H9 (cell line): ENCODE measurements around the gene RMND5B. TPM values are rescaled to one million over a fixed set of nuclear protein-coding genes. Genes with fewer than 3 reads are reported as not detected.

Experiments used
- DNase-seq: peaks from one replicate; pipeline ENCODE4 v3.0.0-alpha.2; 2017
- H2AFZ ChIP-seq: one replicate; pipeline ENCODE4 v1.6.1; 2013; ENCODE audit warnings: mild to moderate bottlenecking, low read length, control low read depth, moderate library complexity
- H2AK5ac ChIP-seq: 2 replicates; pipeline ENCODE4 v1.6.1; 2013; ENCODE audit warnings: low read length, control low read depth, mixed read lengths; ENCODE audit not compliant: insufficient read length
- H2BK120ac ChIP-seq: one replicate; pipeline ENCODE4 v1.6.1; 2013; ENCODE audit warnings: low read depth, mild to moderate bottlenecking, low read length, control low read depth, inconsistent platforms; ENCODE audit not compliant: poor library complexity, severe bottlenecking
- H2BK12ac ChIP-seq: 2 replicates; pipeline ENCODE4 v1.6.1; 2013; ENCODE audit warnings: low read length, control low read depth, mixed read lengths, low read depth; ENCODE audit not compliant: insufficient read length
- H2BK15ac ChIP-seq: 2 replicates; pipeline ENCODE4 v1.6.1; 2013; ENCODE audit warnings: low read depth, low read length, control low read depth
- H2BK20ac ChIP-seq: one replicate; pipeline ENCODE4 v1.6.1; 2013; ENCODE audit warnings: low read depth, mild to moderate bottlenecking, low read length, control low read depth, inconsistent platforms; ENCODE audit not compliant: poor library complexity, severe bottlenecking
- H2BK5ac ChIP-seq: 2 replicates; pipeline ENCODE4 v1.6.1; 2013; ENCODE audit warnings: low read length, control low read depth, mixed read lengths; ENCODE audit not compliant: insufficient read length
- H3K14ac ChIP-seq: 2 replicates; pipeline ENCODE4 v1.6.1; 2013; ENCODE audit warnings: low read length, control low read depth; ENCODE audit not compliant: insufficient read depth
- H3K18ac ChIP-seq: 2 replicates; pipeline ENCODE4 v1.6.1; 2013; ENCODE audit warnings: low read depth, mild to moderate bottlenecking, mixed read lengths, low read length, control low read depth; ENCODE audit not compliant: insufficient read length
- H3K23ac ChIP-seq: 2 replicates; pipeline ENCODE4 v1.6.1; 2013; ENCODE audit warnings: low read length, control low read depth, mixed read lengths, low read depth; ENCODE audit not compliant: insufficient read length
- H3K23me2 ChIP-seq: 2 replicates; pipeline ENCODE4 v1.6.1; 2013; ENCODE audit warnings: low read depth, mild to moderate bottlenecking, mixed read lengths, low read length, control low read depth; ENCODE audit not compliant: insufficient read length, poor library complexity, severe bottlenecking
- H3K27ac ChIP-seq: 2 replicates; pipeline ENCODE4 v1.5.1; 2013; ENCODE audit warnings: low read length, control low read depth, mixed read lengths, low read depth; ENCODE audit not compliant: insufficient read length
- H3K27me3 ChIP-seq: 2 replicates; pipeline ENCODE4 v1.6.1; 2013; ENCODE audit warnings: low read length, control low read depth, inconsistent platforms; ENCODE audit not compliant: insufficient read depth
- H3K4ac ChIP-seq: 2 replicates; pipeline ENCODE4 v1.6.1; 2013; ENCODE audit warnings: low read depth, mild to moderate bottlenecking, control low read depth, inconsistent platforms, low read length, moderate library complexity
- H3K4me1 ChIP-seq: 2 replicates; pipeline ENCODE4 v1.6.1; 2013; ENCODE audit warnings: low read length, control low read depth, inconsistent platforms; ENCODE audit not compliant: insufficient read depth
- H3K4me2 ChIP-seq: 2 replicates; pipeline ENCODE4 v1.6.1; 2013; ENCODE audit warnings: low read length, control low read depth, mixed read lengths; ENCODE audit not compliant: insufficient read length, insufficient read depth
- H3K56ac ChIP-seq: 2 replicates; pipeline ENCODE4 v1.6.1; 2013; ENCODE audit warnings: low read depth, mild to moderate bottlenecking, mixed read lengths, low read length, control low read depth; ENCODE audit not compliant: insufficient read length
- H3K79me1 ChIP-seq: 2 replicates; pipeline ENCODE4 v1.6.1; 2013; ENCODE audit warnings: low read depth, mild to moderate bottlenecking, moderate library complexity, low read length, control low read depth, inconsistent platforms; ENCODE audit not compliant: insufficient read depth, poor library complexity, severe bottlenecking
- H3K79me2 ChIP-seq: 2 replicates; pipeline ENCODE4 v1.6.1; 2013; ENCODE audit warnings: low read length, control low read depth, inconsistent platforms; ENCODE audit not compliant: insufficient read depth
- H3K9ac ChIP-seq: 2 replicates; pipeline ENCODE4 v1.6.1; 2013; ENCODE audit warnings: low read length, control low read depth, mixed read lengths; ENCODE audit not compliant: insufficient read length; ENCODE audit errors: extremely low read depth
- H3K9me3 ChIP-seq: one replicate; pipeline ENCODE4 v1.6.1; 2013; ENCODE audit warnings: low read depth, low read length, inconsistent platforms; ENCODE audit not compliant: control insufficient read depth
- H3T11ph ChIP-seq: one replicate; pipeline ENCODE4 v1.6.1; 2013; ENCODE audit warnings: mild to moderate bottlenecking, low read length, control low read depth, inconsistent platforms
- H4K20me1 ChIP-seq: one replicate; pipeline ENCODE4 v1.6.1; 2013; ENCODE audit not compliant: control insufficient read depth, insufficient read length, insufficient read depth
- H4K5ac ChIP-seq: 2 replicates; pipeline ENCODE4 v1.6.1; 2013; ENCODE audit warnings: low read depth, mild to moderate bottlenecking, mixed read lengths, low read length, control low read depth; ENCODE audit not compliant: insufficient read length
- H4K8ac ChIP-seq: replicated peaks from 2 replicates; pipeline ENCODE4 v1.6.1; 2013; ENCODE audit warnings: low read length, control low read depth, mixed read lengths, low read depth; ENCODE audit not compliant: insufficient read length
- H4K91ac ChIP-seq: 2 replicates; pipeline ENCODE4 v1.6.1; 2013; ENCODE audit warnings: low read depth, mild to moderate bottlenecking, moderate library complexity, mixed read lengths, low read length, control low read depth; ENCODE audit not compliant: insufficient read length
- H3K27ac Mint-ChIP-seq, 3 experiments: 2 replicates in 2 of 3; 3 replicates in 1 of 3; pipeline ENCODE4 v1.8.0; 2020 to 2021; ENCODE audit warnings: mixed read lengths in 3 of 3, mild to moderate bottlenecking in 1 of 3, moderate library complexity in 1 of 3
- H3K27me3 Mint-ChIP-seq: 2 replicates; pipeline ENCODE4 v1.8.0; 2021; ENCODE audit warnings: low read depth, mild to moderate bottlenecking, moderate library complexity, mixed read lengths
- H3K36me3 Mint-ChIP-seq, 3 experiments: 2 replicates in 2 of 3; 3 replicates in 1 of 3; pipeline ENCODE4 v1.8.0; 2020 to 2021; ENCODE audit warnings: low read depth in 3 of 3, mixed read lengths in 3 of 3; ENCODE audit not compliant: insufficient read depth in 1 of 3
- H3K4me1 Mint-ChIP-seq, 2 experiments: 2 replicates each; pipeline ENCODE4 v1.8.0; 2020; ENCODE audit warnings: mixed read lengths in 2 of 2
- H3K4me3 Mint-ChIP-seq, 2 experiments: 2 replicates in 1 of 2; 3 replicates in 1 of 2; pipeline ENCODE4 v1.8.0; 2020 to 2021; ENCODE audit warnings: mild to moderate bottlenecking in 2 of 2, mixed read lengths in 2 of 2, moderate library complexity in 1 of 2
- H3K9me3 Mint-ChIP-seq, 2 experiments: 2 replicates in 1 of 2; 3 replicates in 1 of 2; pipeline ENCODE4 v1.8.0; 2020; ENCODE audit warnings: mild to moderate bottlenecking in 2 of 2, mixed read lengths in 2 of 2, moderate library complexity in 1 of 2
- WGBS: extraction: QIAGEN DNeasy Blood & Tissue Kit; methylation state at CpG from one replicate; pipeline ENCODE4 v1.1.7; 2013; ENCODE audit warnings: missing lambda C conversion rate, low lambda C conversion rate, mixed read lengths; ENCODE audit not compliant: insufficient read length; ENCODE audit errors: extremely low coverage; 5-methylcytosine and 5-hydroxymethylcytosine counted together
- total RNA-seq: library from RNA; stranded (reverse); gene quantifications from 2 replicates; pipeline ENCODE4 v1.2.1, GENCODE V29; 2021
- TF ChIP-seq, protein P1 (sequence below): fragments of 200-600 bp; sonication (generic); conservative IDR thresholded peaks from 3 replicates; pipeline ENCODE4 v1.8.0; 2021; ENCODE audit warnings: antibody characterized with exemption, mild to moderate bottlenecking

The RMND5B gene
- total RNA-seq, 1 experiment from 2014 or later, result 86.4 TPM

DNA sequence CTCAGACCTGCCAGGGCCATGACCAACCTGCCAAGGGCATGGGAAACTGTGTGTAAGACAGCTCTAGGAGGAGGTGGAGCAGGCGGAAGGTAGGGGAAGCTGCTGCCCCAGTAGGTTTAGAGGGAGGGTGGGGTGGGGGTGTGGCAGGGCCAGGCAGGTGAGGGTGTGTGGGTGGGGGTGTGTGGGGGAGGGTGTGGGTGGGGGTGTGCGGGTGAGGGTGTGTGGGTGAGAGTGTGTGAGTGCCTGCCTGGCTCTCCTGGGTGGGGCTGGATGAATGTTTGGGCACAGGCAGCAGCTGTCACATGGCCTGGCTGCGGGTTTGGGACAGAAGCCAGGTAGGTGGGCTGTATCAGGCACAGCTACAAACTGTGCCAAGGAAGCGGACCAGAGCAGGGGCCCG lies 26.3 kb upstream of the RMND5B start:
- Mint-ChIP-seq H3K36me3 (no peaks in the 10 kb centered on the region), H3K27ac (peak overlapping the region in 1 of 3 experiments; percentile 31; a peak in 1 of 7 replicates), H3K9me3 (peaks cover 0 to 3% of the 10 kb centered on the region in 2 experiments; a peak in 1 of 5 replicates), H3K4me1 (peaks cover 10 to 13% of the 10 kb centered on the region in 2 experiments), H3K27me3 (peaks cover 1% of the 10 kb centered on the region), H3K4me3 (no peak overlapping the region; a peak in 1 of 5 replicates)
- Histone ChIP-seq H2AFZ (no peak overlapping the region), H3K9me3 (no peaks in the 10 kb centered on the region), H3K79me2 (no peaks in the 10 kb centered on the region), H3K4me2 (no peak overlapping the region), H2BK20ac (no peak overlapping the region), H2BK5ac (no peak overlapping the region), H3K14ac (no peak overlapping the region), H3K23me2 (no peaks in the 10 kb centered on the region), H2AK5ac (no peak overlapping the region), H3K27me3 (no peaks in the 10 kb centered on the region), H4K8ac (no peak overlapping the region), H4K20me1 (no peaks in the 10 kb centered on the region), H2BK120ac (no peak overlapping the region), H3K4me1 (peaks cover 3% of the 10 kb centered on the region; the same call in 1 of the 2 replicates), H3K23ac (no peak overlapping the region), H3K4ac (no peak overlapping the region), H4K5ac (no peak overlapping the region), H3K18ac (no peak overlapping the region), H3K9ac (no peak overlapping the region), H4K91ac (no peak overlapping the region), H2BK15ac (no peak overlapping the region), H3K56ac (no peak overlapping the region), H3T11ph (no peak overlapping the region), H3K27ac (no peak overlapping the region), H2BK12ac (no peak overlapping the region), H3K79me1 (no peaks in the 10 kb centered on the region)
- DNase-seq, result no peak
- TF ChIP-seq, protein P1, sequence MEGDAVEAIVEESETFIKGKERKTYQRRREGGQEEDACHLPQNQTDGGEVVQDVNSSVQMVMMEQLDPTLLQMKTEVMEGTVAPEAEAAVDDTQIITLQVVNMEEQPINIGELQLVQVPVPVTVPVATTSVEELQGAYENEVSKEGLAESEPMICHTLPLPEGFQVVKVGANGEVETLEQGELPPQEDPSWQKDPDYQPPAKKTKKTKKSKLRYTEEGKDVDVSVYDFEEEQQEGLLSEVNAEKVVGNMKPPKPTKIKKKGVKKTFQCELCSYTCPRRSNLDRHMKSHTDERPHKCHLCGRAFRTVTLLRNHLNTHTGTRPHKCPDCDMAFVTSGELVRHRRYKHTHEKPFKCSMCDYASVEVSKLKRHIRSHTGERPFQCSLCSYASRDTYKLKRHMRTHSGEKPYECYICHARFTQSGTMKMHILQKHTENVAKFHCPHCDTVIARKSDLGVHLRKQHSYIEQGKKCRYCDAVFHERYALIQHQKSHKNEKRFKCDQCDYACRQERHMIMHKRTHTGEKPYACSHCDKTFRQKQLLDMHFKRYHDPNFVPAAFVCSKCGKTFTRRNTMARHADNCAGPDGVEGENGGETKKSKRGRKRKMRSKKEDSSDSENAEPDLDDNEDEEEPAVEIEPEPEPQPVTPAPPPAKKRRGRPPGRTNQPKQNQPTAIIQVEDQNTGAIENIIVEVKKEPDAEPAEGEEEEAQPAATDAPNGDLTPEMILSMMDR, result no peak
- no CpG with 5 or more reads among the region's 5 CpGs for WGBS
